Esophagus (tissue), 2 donors: ENCODE results near the gene LEO1. TPM values are rescaled to one million over a fixed set of nuclear protein-coding genes. Genes with fewer than 3 reads are reported as not detected.

Experiments used
- polyA plus RNA-seq, 2 donors: library from polyadenylated mRNA; stranded (reverse); fragments of 200-250 nt; gene quantifications; one replicate each; pipeline ENCODE4 v1.2.3, GENCODE V29; 2013
- donor health status: healthy with polysubstance abuse.
- donor health status: Bipolar disorder and iron deficiency.

The LEO1 gene
- polyA plus RNA-seq, 2 donors = 9.5 to 19.6 TPM

Other genes starting within 250 kb of the LEO1 start
- 1 to 10 TPM; 5.2 to 5.9 TPM for gene LYSMD2, start 234.1 kb downstream of the LEO1 start, polyA plus RNA-seq
- 1 to 10 TPM; 1.2 TPM for gene TMOD2, start 220.2 kb downstream of the LEO1 start, polyA plus RNA-seq
- gene TMOD3, start 142.1 kb downstream of the LEO1 start, polyA plus RNA-seq = 10 to 100 TPM; 25.7 to 42.8 TPM
- 10 to 100 TPM; 14.5 to 24.1 TPM for gene MAPK6, start 47.4 kb upstream of the LEO1 start, polyA plus RNA-seq
- 1 to 10 TPM; 5.3 to 6.7 TPM for gene BCL2L10, start 141.0 kb upstream of the LEO1 start, polyA plus RNA-seq
- 1 to 10 TPM; 5.1 to 8.7 TPM for gene GNB5, start 219.6 kb upstream of the LEO1 start, polyA plus RNA-seq